Measurements from ENCODE around the gene SERINC1.

GRCh38 chr6:122472022-122472340 is 374 bp upstream of the SERINC1 start:
- no peak for TF ChIP-seq CTCF (IDR thresholded peaks at IDR 0.05)
- no peak for TF ChIP-seq POLR2A (IDR thresholded peaks at IDR 0.05)
